IPS-18a (cell line): Measurements from ENCODE around the gene ST3GAL6.

Experiments
- H3K27ac ChIP-seq: one replicate; pipeline ENCODE4 v1.5.1; 2013; ENCODE audit warnings: low read length
- H3K27me3 ChIP-seq: one replicate; pipeline ENCODE4 v1.6.1; 2013; ENCODE audit warnings: mild to moderate bottlenecking, low read length; ENCODE audit not compliant: control insufficient read depth, insufficient read depth
- H3K36me3 ChIP-seq: one replicate; pipeline ENCODE4 v1.6.1; 2013; ENCODE audit warnings: low read depth, low read length; ENCODE audit not compliant: control insufficient read depth
- H3K4me1 ChIP-seq: one replicate; pipeline ENCODE4 v1.6.1; 2013; ENCODE audit warnings: low read depth, low read length; ENCODE audit not compliant: control insufficient read depth
- H3K4me3 ChIP-seq: one replicate; pipeline ENCODE4 v1.5.1; 2013; ENCODE audit warnings: low read length
- H3K9ac ChIP-seq: one replicate; pipeline ENCODE4 v1.6.1; 2013; ENCODE audit warnings: mild to moderate bottlenecking, low read length, moderate library complexity
- H3K9me3 ChIP-seq: one replicate; pipeline ENCODE4 v1.6.1; 2013; ENCODE audit warnings: low read depth, low read length; ENCODE audit not compliant: control insufficient read depth

ST3GAL6 gene, protein sequence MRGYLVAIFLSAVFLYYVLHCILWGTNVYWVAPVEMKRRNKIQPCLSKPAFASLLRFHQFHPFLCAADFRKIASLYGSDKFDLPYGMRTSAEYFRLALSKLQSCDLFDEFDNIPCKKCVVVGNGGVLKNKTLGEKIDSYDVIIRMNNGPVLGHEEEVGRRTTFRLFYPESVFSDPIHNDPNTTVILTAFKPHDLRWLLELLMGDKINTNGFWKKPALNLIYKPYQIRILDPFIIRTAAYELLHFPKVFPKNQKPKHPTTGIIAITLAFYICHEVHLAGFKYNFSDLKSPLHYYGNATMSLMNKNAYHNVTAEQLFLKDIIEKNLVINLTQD

DNA sequence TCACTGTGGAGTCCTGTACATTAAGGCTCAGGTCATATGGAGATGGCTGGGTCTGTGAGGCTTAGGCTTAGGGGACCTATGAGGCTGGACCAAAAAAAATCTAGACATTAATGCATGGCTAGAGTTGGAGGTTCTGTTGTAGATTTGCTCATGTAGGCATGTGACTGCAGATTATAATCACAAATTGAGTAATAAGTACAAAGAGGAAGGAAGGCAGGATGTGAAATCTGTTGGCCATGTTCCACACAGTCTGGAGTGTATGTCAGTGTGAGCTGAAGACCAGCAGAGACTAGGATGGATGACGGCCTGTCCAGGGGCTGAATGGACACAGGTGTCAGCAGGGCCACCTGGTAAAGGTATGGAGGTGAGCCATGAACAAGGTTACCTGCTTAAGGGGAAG is at the start of gene ST3GAL6:
Gene ST3GAL6 (plus strand): TSS at position 265 of the 400 bp plus-strand sequence. CDS start 5,101 bp downstream, outside the sequence.
- Histone ChIP-seq H3K4me3 (no peak within 1 kb of the TSS), H3K36me3 (no peaks in the 10 kb centered on the region), H3K9ac (no peak within 1 kb of the TSS), H3K9me3 (no peaks in the 10 kb centered on the region), H3K27ac (no peak within 1 kb of the TSS), H3K4me1 (peaks cover 7% of the 10 kb centered on the region), H3K27me3 (no peaks in the 10 kb centered on the region)

DNA sequence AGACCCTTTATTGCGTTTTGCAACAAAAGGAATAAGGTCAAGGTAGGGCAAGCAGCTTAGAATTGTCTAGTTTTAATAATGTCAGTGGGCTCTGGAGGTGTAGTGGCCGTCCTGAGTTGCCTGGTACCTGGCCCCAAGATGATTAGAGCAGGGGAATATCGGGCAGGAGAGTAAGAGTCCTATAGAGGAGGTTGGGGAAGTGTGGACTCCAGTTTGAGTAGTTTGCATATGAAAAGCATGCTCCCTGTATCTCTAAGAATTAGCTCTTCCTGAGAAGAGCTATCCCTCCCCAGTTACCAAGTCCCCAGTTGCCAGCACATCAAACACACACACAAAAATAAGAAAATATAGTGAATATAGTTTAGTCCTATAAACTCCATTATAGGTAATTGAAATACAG is 49.2 kb upstream of the ST3GAL6 start:
- no peaks in the 10 kb centered on the region for H3K27me3 ChIP-seq
- no peak overlapping the region for H3K27ac ChIP-seq
- no peak overlapping the region for H3K4me3 ChIP-seq
- no peaks in the 10 kb centered on the region for H3K9me3 ChIP-seq
- H3K36me3 ChIP-seq: no peaks in the 10 kb centered on the region
- H3K4me1 ChIP-seq: peaks cover 16% of the 10 kb centered on the region
- no peak overlapping the region for H3K9ac ChIP-seq

DNA sequence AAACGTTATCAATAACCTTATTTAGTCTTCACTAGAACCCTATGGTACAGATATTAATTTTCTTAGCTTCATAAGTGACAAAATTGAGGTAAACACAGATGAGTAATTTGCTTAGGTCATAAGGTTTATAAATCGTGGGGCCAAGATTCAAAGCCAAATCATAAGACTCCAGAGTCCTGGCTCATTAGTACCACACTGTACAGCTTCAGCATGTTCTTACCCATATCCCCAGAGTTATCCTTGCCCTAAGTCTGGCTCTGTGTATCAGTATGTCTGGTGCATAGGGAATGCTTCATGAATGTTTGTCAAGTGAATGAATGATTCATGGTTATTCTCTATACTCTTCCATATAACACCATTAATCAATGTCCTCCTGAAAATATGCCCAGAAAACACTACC is 45.6 kb upstream of the ST3GAL6 start:
- Histone ChIP-seq H3K27me3 (no peaks in the 10 kb centered on the region), H3K9me3 (no peaks in the 10 kb centered on the region), H3K4me3 (no peak overlapping the region), H3K9ac (no peak overlapping the region), H3K36me3 (no peaks in the 10 kb centered on the region), H3K27ac (no peak overlapping the region), H3K4me1 (peaks cover 15% of the 10 kb centered on the region)

DNA sequence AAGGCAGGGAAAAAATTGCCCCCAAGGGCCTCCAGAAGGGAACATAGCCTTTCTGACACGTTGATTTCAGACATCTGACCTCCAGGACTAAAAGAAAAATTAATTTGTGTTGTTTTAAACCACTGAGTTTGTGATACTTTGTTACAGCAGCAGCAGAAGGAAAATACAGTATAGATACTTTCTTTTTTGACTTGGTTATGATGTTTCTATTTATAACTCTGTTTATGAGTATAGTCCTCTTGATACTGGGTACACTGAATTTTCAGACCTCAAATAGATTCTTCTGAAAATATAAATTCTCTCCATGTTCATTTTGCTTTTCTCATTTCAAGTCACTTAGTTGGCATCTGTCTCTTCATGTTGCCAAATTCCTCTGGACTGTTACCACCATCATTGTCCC is 44.4 kb upstream of the ST3GAL6 start:
- Histone ChIP-seq H3K9ac (no peak overlapping the region), H3K4me1 (peaks cover 15% of the 10 kb centered on the region), H3K27ac (no peak overlapping the region), H3K36me3 (no peaks in the 10 kb centered on the region), H3K27me3 (no peaks in the 10 kb centered on the region), H3K4me3 (no peak overlapping the region), H3K9me3 (no peaks in the 10 kb centered on the region)

DNA sequence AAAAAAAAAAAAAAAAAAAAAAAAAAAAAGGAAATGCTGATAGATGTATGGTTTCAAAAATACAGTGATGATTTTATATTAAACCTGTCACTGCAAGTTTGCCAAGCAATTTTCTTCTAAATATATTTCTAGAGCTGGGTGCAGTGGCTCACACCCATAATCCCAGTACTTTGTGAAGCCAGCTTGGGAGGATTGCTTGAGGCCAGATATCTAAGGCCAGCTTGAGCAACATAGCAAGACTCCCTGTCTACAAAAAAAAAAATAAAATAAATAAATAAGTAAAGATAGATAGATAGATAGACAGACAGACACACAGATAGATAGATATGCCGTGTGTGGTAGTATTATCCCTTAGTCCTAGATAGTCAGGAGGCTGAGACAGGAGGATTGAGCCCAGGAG is 41.4 kb upstream of the ST3GAL6 start:
- H3K4me1 ChIP-seq: peaks cover 17% of the 10 kb centered on the region
- no peak overlapping the region for H3K27ac ChIP-seq
- H3K9ac ChIP-seq: no peak overlapping the region
- no peaks in the 10 kb centered on the region for H3K36me3 ChIP-seq
- no peak overlapping the region for H3K4me3 ChIP-seq
- no peaks in the 10 kb centered on the region for H3K9me3 ChIP-seq
- no peaks in the 10 kb centered on the region for H3K27me3 ChIP-seq

DNA sequence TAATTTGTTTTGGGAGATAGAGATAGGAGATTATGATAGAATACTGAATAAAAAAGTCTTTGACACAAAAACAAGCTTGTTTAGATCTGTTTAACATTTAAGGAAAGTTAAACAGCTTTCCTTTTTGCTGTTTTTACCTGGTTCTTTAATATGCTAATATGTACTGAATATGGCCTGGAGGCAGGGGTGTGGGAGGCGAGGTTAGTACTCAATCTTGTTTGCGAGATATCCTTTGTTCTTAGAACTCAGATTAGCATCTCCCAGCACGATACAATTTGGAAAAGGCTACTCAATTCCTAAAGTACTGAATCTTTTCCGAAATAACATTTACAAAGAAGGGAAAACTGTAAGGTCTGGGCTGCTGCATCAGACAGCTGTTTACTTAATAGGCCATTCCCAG is 40.8 kb upstream of the ST3GAL6 start:
- Histone ChIP-seq H3K36me3 (no peaks in the 10 kb centered on the region), H3K9ac (no peak overlapping the region), H3K27ac (no peak overlapping the region), H3K27me3 (no peaks in the 10 kb centered on the region), H3K4me1 (peaks cover 23% of the 10 kb centered on the region), H3K9me3 (no peaks in the 10 kb centered on the region), H3K4me3 (peak overlapping the region; percentile 26)

DNA sequence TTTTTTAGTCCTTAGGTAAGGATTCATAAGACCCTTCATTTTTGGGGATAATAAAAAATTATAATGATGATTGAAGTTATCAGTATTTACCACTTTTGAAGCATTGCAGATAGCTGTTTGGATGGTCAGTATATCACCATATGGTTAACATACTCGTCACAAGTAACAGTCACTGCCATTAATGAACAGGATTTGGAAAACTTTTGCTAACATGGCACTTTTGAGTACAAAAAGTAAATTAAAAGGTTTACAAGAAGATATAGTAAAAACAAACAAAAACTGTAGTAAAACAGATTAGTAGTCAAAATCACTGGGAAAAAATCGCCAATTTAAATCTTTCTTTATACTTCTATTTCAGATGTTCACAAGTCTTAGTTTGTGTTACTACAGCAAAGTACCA is 37.8 kb upstream of the ST3GAL6 start:
- Histone ChIP-seq H3K4me1 (peaks cover 26% of the 10 kb centered on the region), H3K9me3 (no peaks in the 10 kb centered on the region), H3K27ac (no peak overlapping the region), H3K4me3 (no peak overlapping the region), H3K9ac (no peak overlapping the region), H3K36me3 (no peaks in the 10 kb centered on the region), H3K27me3 (peaks cover under 1% of the 10 kb centered on the region)

DNA sequence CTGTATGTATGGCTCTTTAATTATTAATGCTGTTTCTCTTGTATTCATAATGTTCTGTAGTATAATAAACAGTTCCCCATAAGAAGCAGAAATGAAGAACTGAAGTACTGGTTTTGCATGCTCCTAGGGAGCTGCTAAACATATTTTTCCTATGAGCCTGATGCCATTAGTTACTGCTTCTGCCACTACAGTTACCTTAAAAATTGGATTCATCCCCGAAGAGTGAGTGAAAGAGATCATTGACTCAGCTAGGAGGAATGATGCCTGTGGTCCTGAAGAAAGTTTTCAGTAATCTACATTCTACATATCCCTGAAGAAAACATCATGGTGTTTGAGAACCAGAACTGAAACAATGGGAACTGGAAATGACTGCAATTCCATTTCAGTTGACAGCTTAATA is 37.1 kb upstream of the ST3GAL6 start:
- Histone ChIP-seq H3K9me3 (no peaks in the 10 kb centered on the region), H3K4me3 (no peak overlapping the region), H3K9ac (no peak overlapping the region), H3K36me3 (no peaks in the 10 kb centered on the region), H3K27me3 (peaks cover 8% of the 10 kb centered on the region), H3K4me1 (peaks cover 26% of the 10 kb centered on the region), H3K27ac (no peak overlapping the region)

DNA sequence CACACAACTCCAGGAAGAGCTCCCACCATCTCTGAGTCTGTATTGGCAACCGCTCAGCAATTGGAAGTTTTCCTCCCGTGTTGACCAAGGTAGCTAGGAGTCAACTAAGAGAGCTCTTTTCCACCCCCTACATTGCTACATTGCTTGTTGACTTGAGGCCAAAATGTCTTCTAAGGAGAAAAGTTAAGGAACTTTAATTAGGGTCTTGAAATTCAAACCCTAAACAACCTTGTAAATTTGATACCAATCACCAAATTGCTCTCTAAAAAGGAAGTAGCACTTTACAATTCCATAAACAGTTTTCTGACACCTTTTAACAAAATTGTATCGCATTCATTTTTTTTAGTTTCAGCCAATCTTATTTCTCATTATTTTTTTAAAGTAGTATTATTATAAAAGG is 35.5 kb upstream of the ST3GAL6 start:
- H3K4me1 ChIP-seq: peaks cover 28% of the 10 kb centered on the region
- H3K9ac ChIP-seq: no peak overlapping the region
- no peak overlapping the region for H3K27ac ChIP-seq

DNA sequence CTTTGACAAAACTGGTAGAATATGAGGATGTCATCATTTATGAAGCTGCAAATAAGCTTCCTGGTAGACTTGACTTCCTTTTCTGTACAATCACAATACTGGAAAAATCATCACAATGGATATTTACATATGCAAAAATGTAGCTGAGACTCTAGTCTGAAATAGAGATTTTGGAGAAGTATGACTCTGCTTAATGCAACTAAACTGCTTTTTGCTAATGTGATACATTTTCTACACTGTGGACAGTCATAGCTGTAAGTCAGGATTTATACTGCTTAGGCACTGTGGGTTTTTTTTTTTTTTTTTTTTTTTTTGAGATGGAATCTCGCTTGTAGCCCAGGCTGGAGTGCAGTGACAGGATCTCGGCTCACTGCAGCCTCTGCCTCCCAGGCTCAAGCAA is 34.5 kb upstream of the ST3GAL6 start:
- no peaks in the 10 kb centered on the region for H3K9me3 ChIP-seq
- peaks cover 22% of the 10 kb centered on the region for H3K27me3 ChIP-seq
- no peaks in the 10 kb centered on the region for H3K36me3 ChIP-seq
- no peak overlapping the region for H3K9ac ChIP-seq
- H3K27ac ChIP-seq: no peak overlapping the region
- peaks cover 26% of the 10 kb centered on the region for H3K4me1 ChIP-seq
- H3K4me3 ChIP-seq: no peak overlapping the region

More for the DNA sequence above, 35.5 kb upstream of the ST3GAL6 start:
- no peaks in the 10 kb centered on the region for H3K9me3 ChIP-seq
- H3K4me3 ChIP-seq: no peak overlapping the region
- no peaks in the 10 kb centered on the region for H3K36me3 ChIP-seq
- H3K27me3 ChIP-seq: peaks cover 14% of the 10 kb centered on the region

DNA sequence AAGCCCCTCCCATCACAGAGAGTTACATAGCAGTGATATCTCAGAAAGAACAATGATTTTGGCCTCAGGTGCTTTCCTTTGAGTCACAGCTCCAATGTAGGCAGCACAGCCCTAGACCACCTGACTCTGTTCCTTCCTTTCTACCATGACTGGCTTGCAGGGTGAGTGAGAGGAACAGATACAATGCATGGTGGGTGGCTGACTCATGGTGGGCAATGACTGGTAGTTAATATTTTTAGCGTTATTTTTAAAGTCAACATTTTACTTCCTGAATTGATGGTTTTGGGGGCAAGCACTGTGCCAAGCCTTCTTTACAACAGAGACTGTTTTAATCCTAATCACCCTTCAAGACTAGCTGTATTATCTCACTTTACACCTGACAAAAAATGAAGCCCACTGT is 32.8 kb upstream of the ST3GAL6 start:
- Histone ChIP-seq H3K27me3 (peaks cover 39% of the 10 kb centered on the region), H3K27ac (no peak overlapping the region), H3K9me3 (no peaks in the 10 kb centered on the region), H3K36me3 (no peaks in the 10 kb centered on the region), H3K4me3 (no peak overlapping the region), H3K4me1 (peaks cover 28% of the 10 kb centered on the region), H3K9ac (no peak overlapping the region)

DNA sequence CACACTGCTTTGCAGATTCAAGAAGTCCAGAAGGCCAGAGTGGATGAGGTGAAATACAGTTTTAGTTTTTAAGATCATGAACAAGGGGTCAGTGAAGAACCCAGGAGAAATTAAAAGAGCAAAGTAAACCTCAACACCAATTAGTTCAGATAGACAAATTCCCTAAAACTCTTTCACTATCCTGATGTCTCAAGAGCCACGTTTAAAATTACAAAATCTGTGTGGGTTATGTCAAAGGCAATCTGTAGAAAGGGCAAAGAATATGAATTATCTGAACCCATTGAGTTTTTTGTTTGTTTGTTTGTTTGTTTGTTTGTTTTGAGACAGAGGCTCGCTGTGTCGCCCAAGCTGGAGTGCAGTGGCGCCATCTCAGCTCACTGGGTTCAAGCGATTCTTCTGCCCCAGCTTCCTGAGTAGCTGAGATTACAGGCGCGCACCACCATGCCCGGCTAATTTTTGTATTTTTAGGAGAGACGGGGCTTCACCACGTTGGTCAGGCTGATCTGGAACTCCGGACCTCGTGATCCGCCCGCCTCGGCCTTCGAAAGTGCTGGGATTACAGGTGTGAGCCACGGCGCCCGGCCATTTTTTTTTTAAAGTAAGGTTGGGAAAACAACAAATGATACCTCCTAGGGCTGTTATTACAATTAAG is 32.1 kb upstream of the ST3GAL6 start:
- no peaks in the 10 kb centered on the region for H3K9me3 ChIP-seq
- H3K27me3 ChIP-seq: peaks cover 39% of the 10 kb centered on the region
- H3K36me3 ChIP-seq: no peaks in the 10 kb centered on the region
- no peak overlapping the region for H3K9ac ChIP-seq
- no peak overlapping the region for H3K27ac ChIP-seq
- peaks cover 21% of the 10 kb centered on the region for H3K4me1 ChIP-seq
- H3K4me3 ChIP-seq: no peak overlapping the region
